Cardiac septum (tissue), 1 donor: ENCODE measurements around the gene PARP6. TPM values are rescaled to one million over a fixed set of nuclear protein-coding genes. Genes with fewer than 3 reads are reported as not detected.

Source experiments
- DNase-seq: peaks from one replicate; pipeline ENCODE4 v3.0.0-alpha.2; 2020; ENCODE audit warnings: low spot score
- intact Hi-C: fragments of 100-400 bp; cut with DNase I; formaldehyde crosslinking; loops from one replicate; pipeline ENCODE4 v1.14.0; 2022
- total RNA-seq: library from RNA; stranded (reverse); fragmentation: NEBNext Ultra II Directional; extraction: Animal tissue kit (Norgen Biotek cat#: 25700); gene quantifications from one replicate; pipeline ENCODE4 v1.2.1, GENCODE V29; 2021
- donor health status: DM: no; HTN: no; CAD: no.

PARP6 gene
- total RNA-seq, 1 donor from 2014 or later = 34.6 TPM

DNA sequence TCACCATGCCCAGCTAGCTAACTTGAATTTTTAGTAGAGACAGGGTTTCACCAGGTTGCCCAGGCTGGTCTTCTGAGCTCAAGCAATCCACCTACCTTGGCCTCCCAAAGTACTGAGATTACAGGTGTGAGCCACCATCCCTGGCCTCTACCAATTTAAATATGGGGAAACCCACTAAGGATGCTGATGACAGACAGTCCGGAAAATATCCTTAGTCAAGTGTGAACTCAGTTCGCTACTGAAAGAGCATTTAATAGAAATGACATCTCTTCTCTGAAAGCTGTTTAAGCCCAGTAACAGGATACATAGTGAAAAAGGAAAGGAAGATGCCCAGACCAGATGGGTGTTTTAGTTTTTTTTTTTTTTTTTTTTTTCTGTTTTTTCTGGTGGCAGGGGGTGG, 67.1 kb downstream of the PARP6 start:
- DNase-seq = no peak
- intact Hi-C loops = no loop called here

DNA sequence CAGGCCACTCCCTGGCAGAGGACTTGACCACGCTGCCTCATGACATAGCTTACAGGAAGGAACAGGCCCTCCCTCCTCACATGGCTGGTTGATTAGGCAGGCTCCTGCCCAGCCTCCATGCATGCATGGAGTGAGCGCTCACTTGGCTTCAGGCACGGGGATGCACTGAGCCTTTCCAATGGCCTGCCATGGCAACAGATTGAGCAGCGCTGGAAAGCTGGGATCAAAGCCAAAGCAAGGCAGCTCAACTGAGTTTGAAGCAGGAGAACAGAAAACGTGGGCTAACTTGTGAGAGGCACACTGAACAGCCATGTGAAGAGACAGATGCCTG, 68.9 kb downstream of the PARP6 start:
- intact Hi-C loops = loop anchor here (1.0 to 5.0 kb wide), 2 partner anchors 27 to 84 kb away; no protein-coding TSS in a partner anchor
- peak; percentile 91 for DNase-seq

DNA sequence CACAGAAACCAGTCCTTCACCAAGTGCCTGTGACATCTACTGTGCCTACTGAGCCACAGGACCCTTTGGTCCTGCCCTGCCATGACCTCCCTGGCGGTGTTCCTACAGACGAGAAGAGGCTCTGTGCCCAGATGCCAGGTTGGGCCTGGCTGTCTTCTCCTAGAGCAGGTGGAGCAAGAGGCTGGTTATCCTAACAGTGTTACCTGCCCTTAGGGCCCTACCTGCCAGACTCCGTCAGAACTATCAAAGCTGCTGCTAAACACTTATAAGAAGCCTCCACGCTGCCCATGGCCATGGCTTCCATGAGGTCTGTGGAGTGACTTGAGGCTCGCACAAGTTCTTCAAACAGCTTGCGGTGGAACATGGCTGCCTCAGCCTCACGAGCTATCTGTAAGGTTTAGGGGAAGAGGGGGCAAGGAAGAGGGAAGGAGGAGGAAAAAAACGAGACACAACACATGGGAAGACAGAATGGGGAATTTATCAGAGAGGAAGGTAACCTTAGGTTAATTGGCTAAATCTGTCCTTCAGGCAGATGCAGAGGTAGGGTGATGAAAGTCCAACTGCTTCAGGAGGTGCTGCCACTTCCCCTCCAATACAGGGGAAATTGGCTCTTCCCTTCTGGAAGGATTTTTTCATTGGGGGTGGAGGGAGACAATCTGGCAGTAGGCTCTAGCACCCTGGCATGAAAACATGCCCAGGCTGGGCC, 69.4 kb downstream of the PARP6 start:
- intact Hi-C loops = loop anchor here (1.0 to 5.0 kb wide), 2 partner anchors 27 to 84 kb away; no protein-coding TSS in a partner anchor

DNA sequence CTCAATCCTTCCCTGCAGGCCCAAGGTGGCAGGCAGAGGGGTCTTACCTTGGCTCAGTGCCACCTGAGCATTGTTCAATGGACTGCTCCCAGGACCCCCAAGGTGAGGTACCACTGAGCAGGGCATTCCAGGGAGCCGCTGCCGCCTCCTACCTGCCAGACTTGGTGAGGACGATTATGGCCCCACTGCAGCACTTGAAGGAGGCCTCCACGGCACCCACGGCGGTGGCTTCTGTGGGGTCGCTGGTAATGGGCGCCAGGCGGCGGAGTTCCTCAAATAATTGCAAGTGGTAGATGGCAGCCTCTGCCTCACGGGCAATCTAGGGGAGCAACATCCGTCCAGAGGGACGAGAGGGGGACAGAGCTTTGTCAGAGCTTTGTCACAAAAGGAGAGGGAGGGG, 70.1 kb downstream of the PARP6 start:
- intact Hi-C loops = loop anchor here (5.0 kb wide), 1 partner anchor 85 kb away; no protein-coding TSS in a partner anchor

More for the DNA sequence above, 69.4 kb downstream of the PARP6 start:
- no peak for DNase-seq

DNA sequence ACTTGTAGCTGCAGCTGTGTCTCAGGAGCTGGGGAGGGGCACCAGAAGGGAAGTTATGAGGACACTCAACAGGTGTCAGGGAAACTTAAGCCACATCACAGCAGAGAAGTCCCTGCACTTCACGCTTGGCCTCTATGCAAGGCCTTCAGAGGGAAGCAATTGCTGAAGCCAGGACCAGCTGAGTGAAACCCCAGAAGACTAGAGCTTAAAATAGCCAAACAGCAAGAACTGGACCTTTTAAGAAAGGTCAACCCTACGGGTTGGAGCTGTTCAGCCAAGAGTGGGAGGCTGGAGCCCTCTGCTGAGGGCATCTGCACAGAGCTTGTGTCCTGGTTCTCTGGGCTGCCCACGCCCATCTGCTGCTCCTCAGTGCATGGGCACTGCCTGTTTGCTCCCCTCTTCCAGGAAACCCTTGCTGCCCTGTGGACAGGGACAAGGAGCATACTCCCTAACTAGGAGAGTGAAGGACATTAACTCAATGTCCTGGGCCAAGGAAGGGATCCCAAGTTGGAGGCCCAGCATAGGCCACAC, 70.9 kb downstream of the PARP6 start:
- intact Hi-C loops = loop anchor here (5.0 kb wide), 1 partner anchor 86 kb away; no protein-coding TSS in a partner anchor
- DNase-seq = no peak

More for the DNA sequence above, 70.1 kb downstream of the PARP6 start:
- no peak for DNase-seq

DNA sequence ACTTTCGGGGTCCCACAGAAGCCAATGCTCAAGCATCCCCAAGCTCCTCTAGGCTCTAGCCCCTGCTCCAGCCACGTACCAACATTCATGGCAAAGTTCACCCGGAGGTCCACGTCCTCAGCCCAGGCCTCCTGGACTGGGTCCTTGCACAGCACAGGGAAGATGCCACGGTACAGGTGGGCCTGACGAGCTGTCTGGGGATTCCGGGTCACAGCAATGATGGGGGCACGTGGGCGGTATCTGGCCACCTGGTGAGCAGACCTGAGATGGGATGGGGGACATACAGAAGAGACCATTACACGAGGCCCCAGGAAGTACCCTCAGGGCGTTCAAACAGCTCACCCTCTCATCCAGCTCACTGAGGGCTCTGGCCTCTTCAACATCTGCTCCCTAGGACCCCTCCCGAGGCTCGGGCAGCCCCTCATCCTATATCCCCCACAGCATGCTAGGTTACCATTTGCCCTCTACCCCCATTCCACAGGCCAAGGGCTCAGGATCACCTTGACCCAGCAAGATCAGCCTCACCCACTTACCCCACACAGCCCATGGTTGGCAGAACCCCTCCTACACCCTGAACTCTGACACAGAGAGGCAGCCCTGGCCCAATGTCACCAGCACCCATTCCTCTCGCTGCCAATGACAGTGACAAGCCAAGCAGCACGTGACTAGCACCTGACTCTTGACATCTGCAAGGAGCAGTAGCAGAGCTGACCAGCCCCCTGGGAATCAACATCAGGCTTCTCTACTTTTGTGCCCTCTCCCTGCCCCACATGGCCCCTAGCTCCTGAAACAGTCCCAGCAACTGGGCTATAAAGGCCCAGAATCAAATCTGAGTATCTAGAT, 71.7 kb downstream of the PARP6 start:
- intact Hi-C loops = loop anchor here (5.0 kb wide), 1 partner anchor 87 kb away; no protein-coding TSS in a partner anchor
- DNase-seq = no peak

DNA sequence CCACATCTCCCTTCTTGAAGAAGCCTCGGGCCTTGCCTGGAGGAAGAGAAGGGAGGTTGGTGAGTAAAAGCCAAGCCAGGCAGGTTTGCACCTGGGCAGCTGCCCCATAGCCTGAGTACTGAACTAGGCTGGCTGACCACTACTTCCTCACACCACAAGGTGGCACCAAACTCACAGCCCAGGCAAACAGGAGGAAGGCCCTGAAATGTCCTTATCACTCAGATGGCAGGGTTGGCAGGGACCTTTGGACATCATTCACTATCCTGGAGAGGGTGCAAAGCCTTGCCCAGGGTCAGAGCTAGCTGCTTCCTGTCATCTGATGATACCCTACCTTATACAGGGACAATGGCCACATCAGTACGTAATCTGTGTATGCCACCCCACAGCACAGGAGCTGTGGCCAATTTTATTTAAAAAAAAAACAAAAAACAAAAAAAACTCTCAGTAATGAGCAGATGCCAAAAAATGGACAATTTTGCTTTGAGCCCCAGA, 72.6 kb downstream of the PARP6 start:
- DNase-seq = peak; percentile 87
- intact Hi-C loops = loop anchor here (1.0 to 5.0 kb wide), 2 partner anchors 73 to 88 kb away; partner anchors contain the start of gene PARP6

DNA sequence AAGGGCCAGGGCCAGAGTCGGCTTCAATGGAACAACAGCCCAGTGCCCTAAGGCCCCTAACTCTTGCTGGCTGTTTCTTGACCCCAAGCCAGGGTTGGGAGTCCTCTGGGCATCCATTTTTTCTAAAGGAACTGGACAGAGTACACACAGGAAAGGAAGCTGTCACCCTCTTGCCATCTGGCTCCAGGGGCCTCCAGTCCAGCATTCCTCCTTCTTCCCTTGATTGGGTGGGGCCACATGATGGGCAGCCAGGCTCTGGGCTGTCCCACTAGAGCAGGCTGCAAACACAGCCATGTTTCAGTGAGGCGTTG, 73.2 kb downstream of the PARP6 start:
- no peak for DNase-seq
- intact Hi-C loops = loop anchor here (1.0 kb wide), 1 partner anchor 73 kb away; the partner anchor contains the start of gene PARP6

DNA sequence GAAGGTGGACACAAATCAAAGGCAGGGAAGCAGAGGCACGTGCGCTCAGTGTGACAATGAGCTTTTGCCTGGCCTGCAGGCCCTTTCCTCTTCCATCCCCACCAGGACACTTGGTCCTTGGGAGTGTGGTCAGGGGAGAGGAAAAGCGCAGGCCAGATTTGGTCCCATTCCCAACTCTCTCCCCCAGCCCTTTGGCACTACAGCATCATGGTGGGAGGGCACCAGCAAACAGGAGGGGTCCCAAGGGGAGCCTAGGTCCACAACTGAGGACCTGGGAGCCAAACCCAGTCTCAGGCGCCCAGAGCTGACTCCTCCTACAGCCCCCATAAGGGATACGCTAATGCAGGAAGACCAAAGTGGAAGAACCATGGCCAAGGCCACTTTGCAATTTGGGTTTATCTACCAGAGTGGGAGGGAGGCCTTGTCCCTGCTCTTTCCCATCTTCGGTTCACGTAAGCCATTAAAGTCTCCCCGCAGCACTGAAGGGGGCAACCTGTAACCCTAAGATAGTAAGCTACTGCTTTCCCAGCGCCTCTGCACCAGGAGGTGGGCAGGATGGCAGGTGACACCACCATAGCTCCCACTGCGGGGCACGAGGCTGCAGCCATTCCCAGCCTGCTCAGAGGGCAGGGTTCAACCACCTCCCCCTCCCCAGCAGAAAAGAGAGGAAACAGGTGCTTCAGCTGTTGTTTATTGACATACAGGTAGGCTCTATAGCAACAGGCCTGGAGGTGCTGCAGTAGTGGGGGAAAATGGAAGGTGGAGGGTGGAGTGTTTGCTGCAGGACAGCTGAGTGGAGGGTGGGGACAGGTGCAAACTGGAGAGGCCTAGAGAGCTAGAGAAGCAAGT, 73.8 kb downstream of the PARP6 start:
- intact Hi-C loops = loop anchor here (1.0 kb wide), 1 partner anchor 74 kb away; the partner anchor contains the start of gene PARP6
- DNase-seq = no peak

DNA sequence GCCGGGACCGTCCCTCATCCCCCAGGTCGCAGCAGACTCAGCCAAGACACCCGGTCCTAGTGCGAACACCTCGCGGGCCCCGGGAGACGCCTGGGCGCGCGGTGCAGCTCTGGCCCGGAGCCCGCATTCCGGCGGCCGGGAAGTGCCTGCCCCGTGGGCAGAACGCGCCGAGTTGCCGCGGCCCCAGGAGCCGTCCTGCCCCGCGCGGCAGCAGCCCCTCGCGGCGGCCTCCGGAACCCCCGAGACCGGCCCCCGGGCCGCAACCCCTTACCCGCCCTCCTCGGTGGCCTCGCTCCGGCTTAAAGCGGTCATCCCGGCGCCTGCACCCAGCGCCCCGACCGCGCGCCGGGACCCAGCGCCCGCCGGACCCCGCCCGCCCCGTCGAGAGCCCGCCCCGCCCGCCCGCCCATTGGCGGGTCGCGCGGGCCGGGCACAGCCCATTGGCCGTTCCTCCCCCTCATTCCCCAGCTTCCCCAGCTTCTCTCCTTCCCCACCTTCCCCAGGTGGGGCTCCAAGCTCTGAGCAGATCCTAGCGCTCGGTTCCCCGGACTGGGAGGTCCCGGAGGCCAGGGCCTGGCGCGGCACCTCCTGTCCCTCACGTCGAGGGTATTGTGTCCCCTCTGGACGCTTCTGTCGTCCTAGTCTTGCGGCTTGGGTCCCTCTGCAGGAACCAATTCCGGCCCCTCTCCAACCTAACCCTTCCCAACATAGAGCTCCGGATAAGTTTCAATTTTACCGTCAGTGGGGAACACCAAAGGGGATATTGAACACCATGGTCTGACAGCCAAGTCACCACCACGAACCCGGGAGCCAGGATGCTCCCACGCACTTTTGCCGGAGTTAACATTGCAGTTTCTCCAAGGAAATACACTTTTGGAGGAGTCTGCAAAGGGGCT, 74.6 kb downstream of the PARP6 start, which contains the start of gene GRAMD2A:
GRAMD2A (minus strand) TSS at position 328 of the 896 bp plus-strand sequence.
- intact Hi-C loops = no loop called here

DNA sequence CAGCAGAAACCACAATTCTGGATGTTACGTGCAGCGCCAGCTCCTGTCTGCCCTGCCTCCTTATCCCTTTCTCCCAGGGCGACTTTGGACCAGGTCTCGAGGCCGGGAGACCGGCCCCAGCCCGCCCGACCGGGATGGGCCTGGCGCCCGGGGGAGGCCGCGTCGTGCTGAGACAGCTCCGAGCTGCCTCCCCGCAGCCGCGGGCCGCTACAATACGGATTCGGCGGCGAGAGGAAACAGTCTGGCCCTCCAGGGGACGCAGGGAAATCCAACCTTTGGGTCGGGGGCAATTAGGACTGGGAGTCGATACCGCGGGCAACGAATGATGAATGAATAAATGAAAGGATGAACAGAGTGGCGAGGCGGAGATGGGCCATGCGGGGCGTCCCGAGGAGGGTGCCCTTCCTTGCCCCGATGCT, 75.3 kb downstream of the PARP6 start:
- DNase-seq = peak; percentile 76
- intact Hi-C loops = no loop called here

More for the DNA sequence above, 74.6 kb downstream of the PARP6 start, which contains the start of gene GRAMD2A:
- no peak for DNase-seq

DNA sequence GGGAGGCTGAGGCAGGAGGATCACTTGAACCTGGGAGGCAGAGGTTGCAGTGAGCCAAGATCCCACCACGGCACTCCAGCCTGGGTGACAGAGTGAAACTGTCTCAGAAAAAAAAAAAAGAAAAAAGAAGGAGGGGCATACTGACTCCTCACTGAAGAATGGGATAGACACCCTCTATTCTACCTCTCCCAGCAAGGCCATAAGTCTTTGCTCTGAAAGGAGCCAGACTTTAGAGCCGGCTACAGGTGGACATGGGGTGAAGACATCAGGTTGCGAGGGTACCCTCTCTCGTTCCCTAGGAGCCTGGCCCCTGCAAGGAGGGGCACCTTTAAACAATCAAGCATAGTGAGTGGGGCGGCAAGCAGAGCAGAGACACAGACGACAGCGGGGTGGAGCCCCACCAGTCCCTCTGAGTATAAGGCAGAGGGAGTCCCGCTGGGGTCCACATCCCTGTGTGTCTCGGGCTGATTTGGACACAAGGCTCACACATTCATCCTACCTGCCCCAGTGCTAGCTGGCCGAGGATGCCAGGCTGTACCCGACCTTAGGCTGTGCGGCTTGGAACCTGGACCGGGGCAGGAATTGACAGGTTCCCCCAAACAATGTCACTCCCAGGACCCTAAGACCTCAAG, 75.8 kb downstream of the PARP6 start:
- intact Hi-C loops = no loop called here

DNA sequence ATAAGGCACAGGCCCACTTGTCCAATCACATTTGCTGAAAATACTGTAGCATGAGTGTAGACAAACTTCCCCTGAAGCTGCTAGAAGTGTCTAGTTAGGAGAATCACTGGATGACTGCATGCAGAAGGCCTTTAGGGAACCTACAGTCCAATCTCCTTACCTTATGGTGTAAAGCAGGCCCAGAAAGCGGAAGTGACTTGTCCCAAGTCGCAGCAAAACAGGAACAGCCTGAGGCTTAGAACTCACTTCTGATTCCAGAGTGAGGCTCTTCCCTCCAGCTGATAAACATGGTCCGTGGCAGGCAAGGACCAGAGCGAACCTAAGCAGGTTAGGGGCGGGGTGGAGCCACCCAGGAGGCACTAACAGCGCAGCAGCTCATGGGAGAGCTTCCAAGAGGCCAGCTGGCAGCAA, 77.2 kb downstream of the PARP6 start:
- intact Hi-C loops = no loop called here
- peak; percentile 78 for DNase-seq

More for the DNA sequence above, 75.8 kb downstream of the PARP6 start:
- no peak for DNase-seq

DNA sequence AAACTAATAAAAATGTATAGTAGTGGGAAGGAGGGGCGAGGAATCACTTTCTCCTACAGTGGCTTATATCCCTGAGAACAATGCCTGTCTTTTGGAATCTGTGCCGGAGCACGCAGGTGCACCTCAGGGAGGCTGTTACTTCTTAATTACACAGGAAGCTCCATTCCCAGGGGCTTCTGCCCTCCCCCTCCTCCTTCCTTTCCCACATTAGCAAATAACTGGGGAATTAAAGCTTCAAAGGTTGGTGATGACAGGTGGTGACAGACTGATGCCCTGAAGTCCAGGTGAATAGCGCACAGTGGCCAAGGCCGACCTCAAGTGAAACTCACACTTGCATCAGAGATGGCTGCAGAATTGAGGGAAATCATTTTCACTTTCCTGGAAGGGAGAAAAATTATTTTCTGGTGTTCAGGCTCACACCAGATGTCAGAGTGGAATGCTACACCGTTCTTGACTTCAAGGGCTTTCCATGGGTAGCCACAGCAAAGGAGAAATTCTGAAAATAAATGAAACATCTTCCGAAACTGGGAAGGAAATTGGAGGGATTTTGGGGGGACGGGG, 78.4 kb downstream of the PARP6 start:
- no peak for DNase-seq
- intact Hi-C loops = no loop called here

DNA sequence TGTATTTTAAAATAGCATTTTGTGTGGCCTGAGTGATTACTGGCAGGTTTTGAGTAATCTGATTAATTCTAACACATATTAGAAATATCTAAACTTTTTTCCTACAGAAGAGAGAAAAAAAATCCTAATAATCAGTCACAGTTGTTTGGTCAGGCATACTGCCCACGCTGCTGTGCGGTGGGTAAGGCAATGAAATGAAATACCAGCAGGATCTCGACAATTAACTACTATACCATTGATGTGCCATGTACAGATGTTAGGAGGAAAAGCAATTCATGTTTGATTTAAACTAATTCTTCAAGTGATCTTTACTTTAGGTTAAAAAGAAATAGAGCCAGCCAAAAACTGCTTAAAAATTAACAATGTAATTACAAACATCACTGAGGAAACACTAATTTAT, 79.9 kb downstream of the PARP6 start:
- intact Hi-C loops = no loop called here
- DNase-seq = no peak
